Right atrium auricular region (tissue), 2 donors: ENCODE data around the gene SPPL3. TPM values are rescaled to one million over a fixed set of nuclear protein-coding genes. Genes with fewer than 3 reads are reported as not detected.

ENCODE experiments used
- DNase-seq: peaks from one replicate; pipeline ENCODE4 v3.0.0-alpha.2; 2019; ENCODE audit warnings: low spot score
- H3K27ac ChIP-seq, 2 donors: fragments of 200-600 bp; sonication (generic); 1 replicate in 1 of 2; 2 replicates in 1 of 2; pipeline ENCODE4 v1.5.1; 2016 to 2019
- H3K27me3 ChIP-seq, 2 donors: fragments of 200-600 bp; sonication (generic); one replicate each; pipeline versions ENCODE4 v1.5.1 to v1.6.0; 2017 to 2019
- H3K36me3 ChIP-seq: fragments of 200-600 bp; sonication (generic); one replicate; pipeline ENCODE4 v1.5.1; 2016
- H3K4me1 ChIP-seq, 2 donors: fragments of 200-600 bp; sonication (generic); one replicate each; pipeline versions ENCODE4 v1.5.1 to v1.6.0; 2017 to 2019
- H3K4me3 ChIP-seq, 2 donors: fragments of 200-600 bp; sonication (generic); 1 replicate in 1 of 2; 2 replicates in 1 of 2; pipeline ENCODE4 v1.5.1; 2017 to 2019; ENCODE audit warnings: mild to moderate bottlenecking in 1 of 2, moderate library complexity in 1 of 2
- H3K9me3 ChIP-seq, 2 donors: fragments of 200-600 bp; sonication (generic); one replicate each; pipeline ENCODE4 v1.5.1; 2019
- total RNA-seq, 2 donors: library from RNA; depleted of rRNA; stranded (reverse); fragments of >200 nt; gene quantifications; one replicate each; pipeline ENCODE4 v1.1.0, GENCODE V29; 2016
- TF ChIP-seq, protein P1 (sequence below), 2 donors: fragments of 200-600 bp; sonication (generic); IDR thresholded peaks; one replicate each; pipeline ENCODE4 v1.5.1; 2019; ENCODE audit warnings: antibody characterized with exemption in 2 of 2

SPPL3 gene
- total RNA-seq, 2 donors from 2014 or later = 13.8 to 16.5 TPM

DNA sequence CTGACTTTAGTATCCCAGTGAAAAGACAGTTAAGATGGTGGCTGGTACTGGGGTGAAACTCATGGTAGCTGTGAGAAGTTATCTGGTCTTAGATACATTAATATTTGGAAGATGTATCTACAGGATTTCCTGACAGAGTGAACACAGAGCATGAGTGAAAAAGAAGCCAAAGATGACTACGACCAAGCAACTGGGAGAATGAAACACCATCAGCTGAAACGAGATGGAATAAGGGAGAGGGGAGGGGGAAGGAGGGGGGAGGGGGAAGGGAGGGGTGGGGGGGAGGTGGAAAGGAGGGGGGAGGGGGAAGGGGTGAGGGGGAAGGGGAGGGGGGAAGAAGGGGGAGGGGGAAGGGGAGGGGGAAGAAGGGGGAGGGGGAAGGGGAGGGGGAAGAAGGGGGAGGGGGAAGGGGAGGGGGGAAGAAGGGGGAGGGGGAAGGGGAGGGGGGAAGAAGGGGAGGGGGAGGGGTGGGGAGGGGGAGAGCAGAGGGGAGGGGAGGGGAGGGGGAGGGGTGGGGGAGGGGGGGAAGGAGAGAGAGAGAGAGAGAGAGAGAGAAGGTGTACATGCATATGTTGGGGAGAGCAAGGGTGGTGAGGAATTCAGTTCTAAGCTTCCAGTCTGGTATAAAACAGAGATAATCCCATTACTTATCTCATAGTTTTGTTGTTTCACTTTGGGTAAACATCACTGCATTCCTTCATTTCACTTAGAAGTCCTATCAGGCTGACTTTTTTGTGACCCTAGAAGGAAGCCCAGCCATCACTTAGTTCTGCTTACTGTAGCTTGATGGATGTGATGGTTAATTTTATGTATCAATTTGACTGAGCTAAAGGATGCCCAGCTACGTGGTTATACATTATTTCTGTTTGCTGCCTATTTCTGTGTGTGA lies 73.9 kb downstream of the SPPL3 start:
- peaks cover 0 to 69% of the 10 kb centered on the region in 2 donors for H3K4me1 ChIP-seq
- no peak overlapping the region for H3K27ac ChIP-seq
- TF ChIP-seq, protein P1, sequence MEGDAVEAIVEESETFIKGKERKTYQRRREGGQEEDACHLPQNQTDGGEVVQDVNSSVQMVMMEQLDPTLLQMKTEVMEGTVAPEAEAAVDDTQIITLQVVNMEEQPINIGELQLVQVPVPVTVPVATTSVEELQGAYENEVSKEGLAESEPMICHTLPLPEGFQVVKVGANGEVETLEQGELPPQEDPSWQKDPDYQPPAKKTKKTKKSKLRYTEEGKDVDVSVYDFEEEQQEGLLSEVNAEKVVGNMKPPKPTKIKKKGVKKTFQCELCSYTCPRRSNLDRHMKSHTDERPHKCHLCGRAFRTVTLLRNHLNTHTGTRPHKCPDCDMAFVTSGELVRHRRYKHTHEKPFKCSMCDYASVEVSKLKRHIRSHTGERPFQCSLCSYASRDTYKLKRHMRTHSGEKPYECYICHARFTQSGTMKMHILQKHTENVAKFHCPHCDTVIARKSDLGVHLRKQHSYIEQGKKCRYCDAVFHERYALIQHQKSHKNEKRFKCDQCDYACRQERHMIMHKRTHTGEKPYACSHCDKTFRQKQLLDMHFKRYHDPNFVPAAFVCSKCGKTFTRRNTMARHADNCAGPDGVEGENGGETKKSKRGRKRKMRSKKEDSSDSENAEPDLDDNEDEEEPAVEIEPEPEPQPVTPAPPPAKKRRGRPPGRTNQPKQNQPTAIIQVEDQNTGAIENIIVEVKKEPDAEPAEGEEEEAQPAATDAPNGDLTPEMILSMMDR (IDR thresholded peaks at IDR 0.05) = no peak
- H3K27me3 ChIP-seq = no peaks in the 10 kb centered on the region
- H3K36me3 ChIP-seq = no peaks in the 10 kb centered on the region
- no peaks in the 10 kb centered on the region for H3K9me3 ChIP-seq
- H3K4me3 ChIP-seq = no peak overlapping the region
- no peak for DNase-seq

DNA sequence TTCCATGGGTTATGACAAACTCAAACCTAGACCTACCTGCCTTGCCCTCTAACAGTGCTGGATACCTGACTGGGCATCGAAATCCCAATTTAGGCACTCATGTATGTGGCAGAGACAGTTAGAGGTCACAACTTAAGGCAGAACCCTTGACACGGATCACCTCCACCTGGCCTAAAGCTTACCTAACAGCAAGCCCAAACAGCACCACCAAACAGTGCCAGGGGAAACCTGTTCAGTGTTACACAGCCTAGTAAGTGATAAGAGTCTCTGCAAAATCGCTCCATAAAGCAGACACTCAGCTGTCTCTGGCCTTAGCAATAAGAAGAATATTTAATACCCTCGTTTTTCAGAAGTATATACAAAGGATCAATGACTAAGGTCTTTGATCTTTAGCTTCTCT lies 77.8 kb downstream of the SPPL3 start:
- Histone ChIP-seq H3K4me1 (peaks cover 0 to 43% of the 10 kb centered on the region in 2 donors), H3K36me3 (no peaks in the 10 kb centered on the region), H3K9me3 (no peaks in the 10 kb centered on the region), H3K27ac (no peak overlapping the region), H3K4me3 (no peak overlapping the region), H3K27me3 (no peaks in the 10 kb centered on the region)
- TF ChIP-seq, protein P1 (IDR thresholded peaks at IDR 0.05) = no peak
- DNase-seq = no peak

DNA sequence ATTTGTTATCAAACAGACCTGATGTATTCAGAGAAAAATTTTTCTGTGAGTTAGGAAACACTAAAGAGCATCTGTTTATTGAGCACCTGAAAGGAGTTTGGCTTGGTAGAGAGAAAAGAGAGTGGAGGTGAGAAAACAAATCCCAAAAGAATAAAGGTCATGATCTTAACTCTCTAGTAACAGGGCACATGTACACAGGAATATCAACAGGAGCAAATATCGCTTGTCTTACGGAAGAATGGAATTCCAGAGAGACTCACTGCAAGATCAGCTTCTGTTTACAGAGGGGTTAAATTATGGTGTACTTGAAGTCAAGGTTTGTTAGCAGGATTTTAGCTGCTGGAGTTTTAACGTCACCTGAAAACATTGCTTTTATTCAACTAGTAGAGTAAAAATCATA lies 78.8 kb downstream of the SPPL3 start:
- TF ChIP-seq, protein P1 (IDR thresholded peaks at IDR 0.05) = no peak
- Histone ChIP-seq H3K4me3 (no peak overlapping the region), H3K27ac (no peak overlapping the region), H3K27me3 (no peaks in the 10 kb centered on the region), H3K9me3 (no peaks in the 10 kb centered on the region), H3K4me1 (peaks cover 0 to 35% of the 10 kb centered on the region in 2 donors), H3K36me3 (no peaks in the 10 kb centered on the region)
- no peak for DNase-seq

DNA sequence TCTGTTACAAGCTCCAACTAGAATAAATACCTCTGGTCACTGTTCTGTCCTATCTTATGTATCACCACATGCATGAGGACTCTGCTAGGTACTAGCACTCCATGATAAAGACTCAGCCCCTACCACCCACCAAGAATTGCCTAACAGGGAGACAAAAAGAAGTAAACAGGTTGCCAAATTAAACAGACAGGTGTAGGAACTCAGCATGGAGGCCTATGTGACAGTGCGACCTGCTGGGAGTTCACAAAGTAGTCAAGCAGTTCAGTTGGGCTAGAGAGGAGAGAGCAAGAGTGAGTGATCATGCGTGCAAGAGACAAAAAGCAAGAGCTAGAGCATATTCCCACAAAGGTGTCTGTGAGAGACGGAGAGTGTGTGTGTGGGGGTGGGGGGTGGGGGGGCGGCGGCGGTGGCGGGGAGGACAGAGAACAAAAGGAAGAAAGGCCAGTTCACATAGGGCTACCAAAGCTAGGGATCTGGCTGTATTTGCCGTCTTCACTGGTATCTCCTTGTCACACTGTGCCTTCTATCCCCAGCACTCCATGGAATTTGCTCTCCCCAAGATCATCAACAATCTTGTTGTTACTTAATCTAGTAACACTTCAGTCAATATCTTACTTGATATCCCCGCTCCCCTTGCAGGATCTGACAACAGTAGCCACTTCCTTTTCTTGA lies 81.2 kb downstream of the SPPL3 start:
- Histone ChIP-seq H3K4me1 (peaks cover 0 to 22% of the 10 kb centered on the region in 2 donors), H3K36me3 (no peaks in the 10 kb centered on the region), H3K27me3 (no peaks in the 10 kb centered on the region), H3K4me3 (no peak overlapping the region), H3K9me3 (no peaks in the 10 kb centered on the region), H3K27ac (no peak overlapping the region)
- TF ChIP-seq, protein P1 (IDR thresholded peaks at IDR 0.05) = no peak
- DNase-seq = no peak

DNA sequence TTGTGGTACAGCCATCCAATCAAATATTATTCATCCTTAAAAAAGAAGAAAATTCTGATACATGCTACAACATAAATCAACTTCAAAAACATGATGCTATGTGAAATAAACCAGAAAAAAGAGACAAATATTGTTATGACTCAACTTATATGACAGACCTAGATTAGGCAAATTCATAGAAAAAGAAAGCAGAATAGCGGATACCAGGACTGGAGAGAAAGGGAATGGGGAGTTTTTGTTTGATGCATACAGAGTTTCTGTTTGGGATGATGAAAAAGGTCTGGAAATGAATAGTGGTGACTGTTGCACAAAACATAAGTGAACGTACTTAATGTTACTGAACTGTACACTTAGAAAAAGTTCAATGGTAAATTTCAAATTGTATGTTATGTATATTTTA lies 82.3 kb downstream of the SPPL3 start:
- DNase-seq = no peak
- H3K4me1 ChIP-seq = peaks cover 0 to 17% of the 10 kb centered on the region in 2 donors
- TF ChIP-seq, protein P1 (IDR thresholded peaks at IDR 0.05) = no peak

More for the DNA sequence above, 82.3 kb downstream of the SPPL3 start:
- H3K9me3 ChIP-seq = no peaks in the 10 kb centered on the region
- no peak overlapping the region for H3K4me3 ChIP-seq
- no peak overlapping the region for H3K27ac ChIP-seq
- H3K27me3 ChIP-seq = no peaks in the 10 kb centered on the region
- H3K36me3 ChIP-seq = no peaks in the 10 kb centered on the region
